Uterus (tissue), 2 donors: ENCODE results near the gene TOMM40.

Experiments
- CTCF ChIP-seq, 4 experiments: fragments of 200-600 bp in 2 of 4; fragments of 450-650 bp in 2 of 4; sonication (generic) in 2 of 4; IDR thresholded peaks; one replicate each; pipeline ENCODE4 v1.5.1; 2016 to 2019; ENCODE audit warnings: antibody characterized with exemption in 4 of 4, mild to moderate bottlenecking in 2 of 4, moderate library complexity in 1 of 4
- POLR2A ChIP-seq, 2 donors: fragments of 450-650 bp; IDR thresholded peaks; one replicate each; pipeline ENCODE4 v1.6.1; 2016; ENCODE audit warnings: antibody characterized with exemption in 2 of 2, mild to moderate bottlenecking in 1 of 2, moderate library complexity in 1 of 2

GRCh38 chr19:44907613-44908012, 16.6 kb downstream of the TOMM40 start:
- TF ChIP-seq POLR2A (IDR thresholded peaks at IDR 0.05) = no peak
- TF ChIP-seq CTCF (IDR thresholded peaks at IDR 0.05) = no peak
